Inflammatory macrophage (primary cell): ENCODE results near the gene ADGRL3.
A peak's percentile ranks its signal among the peaks of the same experiment; 100 is the strongest.
"Not testable (repeated sequence)": the region's sequence is repeated elsewhere in the genome, so short reads cannot be mapped to it uniquely, and the experiment has no call there.

ENCODE experiments used
- DNase-seq, 2 donors: peaks; one replicate each; pipeline ENCODE4 v3.0.0-alpha.2; 2020 to 2022

ADGRL3 gene

DNA sequence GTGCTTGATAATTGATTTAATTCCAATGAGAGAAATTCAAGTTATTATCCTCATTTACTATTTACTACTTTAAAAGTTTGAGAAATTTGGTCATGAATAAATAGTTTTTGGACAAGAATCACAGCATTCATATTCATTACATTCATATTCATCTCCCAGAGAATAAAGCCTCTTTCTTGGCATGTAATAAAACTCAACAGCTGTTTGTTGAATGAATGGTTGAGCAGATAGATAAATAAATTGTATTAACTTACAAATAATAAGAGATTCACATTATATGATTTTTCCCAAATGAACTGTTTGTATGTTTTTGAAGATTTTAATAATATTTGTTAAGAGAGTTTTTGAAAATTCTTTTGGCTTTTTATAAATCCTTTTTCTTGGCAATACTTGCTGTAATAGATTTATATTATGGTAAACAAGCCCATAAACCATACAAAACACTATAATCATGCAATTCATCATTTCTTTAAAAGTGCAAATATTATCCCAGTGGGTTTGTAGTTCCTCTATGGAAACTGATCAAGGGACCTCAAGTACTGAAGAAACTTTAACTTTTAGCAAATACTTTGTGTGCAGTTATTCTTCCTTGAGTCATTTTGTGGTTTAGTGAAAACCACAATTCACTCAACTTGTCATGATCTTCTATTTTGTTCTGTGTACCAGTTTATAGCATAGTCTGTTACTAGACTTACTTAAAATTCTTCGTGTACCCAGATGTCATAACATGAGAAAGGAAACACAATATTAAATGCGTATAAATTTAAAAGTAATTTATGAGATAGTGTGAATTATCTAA is 371.8 kb downstream of the ADGRL3 start:
- no peak for DNase-seq

DNA sequence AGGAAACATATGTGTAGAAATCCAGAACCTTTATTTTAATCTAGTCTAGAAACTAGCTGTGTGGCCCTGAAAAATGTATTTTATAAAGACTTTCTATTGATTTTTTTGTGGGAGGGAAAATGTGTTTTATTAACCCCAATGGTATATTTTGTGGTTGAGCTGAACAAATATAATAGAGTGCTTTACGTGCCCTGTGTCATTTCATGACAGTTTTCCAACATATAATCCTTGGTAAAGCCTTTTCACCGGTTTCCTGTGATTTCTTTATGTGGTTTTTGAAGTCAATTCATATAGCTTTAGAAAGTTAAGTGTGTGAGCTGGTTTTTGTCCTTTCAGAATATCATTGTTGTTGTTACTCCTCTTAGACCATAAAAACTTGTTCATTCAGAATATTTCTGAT is 375.7 kb downstream of the ADGRL3 start:
- DNase-seq, result no peak

DNA sequence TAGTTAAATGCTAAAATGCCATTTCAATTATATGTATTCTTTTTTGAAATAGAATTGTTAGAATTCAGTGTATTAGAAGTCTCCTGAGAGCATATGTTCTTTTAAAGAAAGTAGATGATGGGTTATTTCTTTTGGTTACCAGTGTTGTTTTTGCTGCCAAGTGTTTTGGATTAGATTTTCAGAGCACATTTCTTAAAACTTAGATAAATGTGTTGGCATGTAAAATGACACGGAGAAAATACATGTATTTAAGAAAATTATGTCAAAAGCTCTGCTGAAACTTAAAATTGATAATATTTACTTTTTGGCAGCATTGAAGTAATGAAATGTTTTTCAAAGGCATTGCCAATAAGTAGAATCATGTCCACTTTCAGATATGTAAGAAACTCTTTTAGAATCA is 379.7 kb downstream of the ADGRL3 start:
- DNase-seq, result no peak

DNA sequence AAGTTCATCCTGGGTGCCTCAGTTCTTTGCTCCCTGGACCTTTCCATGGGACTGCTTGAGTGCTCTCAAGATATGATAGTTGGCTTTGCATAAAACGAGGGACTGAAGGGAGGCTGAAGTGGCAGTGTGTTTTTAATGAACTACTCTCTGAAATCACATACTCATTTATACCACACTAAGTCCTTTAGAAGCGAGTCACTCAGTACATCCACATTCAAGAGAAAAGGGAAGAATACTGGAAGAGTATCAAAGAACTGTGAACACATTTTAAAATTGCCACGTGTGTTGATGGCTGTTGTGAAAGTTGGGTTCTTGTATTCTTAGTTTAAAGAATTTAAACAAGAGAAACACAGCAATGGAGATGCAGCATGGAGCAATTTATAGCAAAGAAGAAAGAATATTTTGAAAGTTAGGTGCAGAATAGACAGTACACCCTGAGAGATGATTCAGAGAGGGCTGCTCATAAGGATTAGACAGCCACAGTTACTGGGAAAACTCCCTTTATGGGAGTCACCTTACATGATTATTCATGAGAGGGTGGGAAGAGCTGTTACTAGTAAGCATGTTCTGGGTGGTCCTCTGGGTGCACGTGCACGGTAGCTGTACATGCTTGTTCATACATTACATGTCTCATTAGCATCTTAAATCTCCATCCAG is 380.7 kb downstream of the ADGRL3 start:
- no peak for DNase-seq

DNA sequence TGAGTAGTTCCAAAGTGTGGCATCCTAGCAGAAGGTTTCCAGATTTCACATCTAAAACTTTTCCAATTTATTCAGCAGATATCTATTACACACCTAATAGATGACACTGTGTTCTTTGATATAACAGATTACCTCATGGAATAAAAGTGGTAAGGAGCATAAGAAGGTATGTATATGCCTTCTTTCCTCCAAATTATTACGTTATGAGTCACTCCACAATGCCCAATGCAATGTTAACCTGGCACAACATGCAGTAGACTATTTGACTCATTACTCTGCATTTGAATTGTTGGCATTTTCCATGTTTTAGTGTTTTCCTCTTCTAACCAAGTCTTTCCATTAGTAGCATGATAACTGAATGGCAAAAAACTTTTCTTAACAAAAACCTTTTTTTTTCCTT is 383.6 kb downstream of the ADGRL3 start:
- DNase-seq, result no peak

DNA sequence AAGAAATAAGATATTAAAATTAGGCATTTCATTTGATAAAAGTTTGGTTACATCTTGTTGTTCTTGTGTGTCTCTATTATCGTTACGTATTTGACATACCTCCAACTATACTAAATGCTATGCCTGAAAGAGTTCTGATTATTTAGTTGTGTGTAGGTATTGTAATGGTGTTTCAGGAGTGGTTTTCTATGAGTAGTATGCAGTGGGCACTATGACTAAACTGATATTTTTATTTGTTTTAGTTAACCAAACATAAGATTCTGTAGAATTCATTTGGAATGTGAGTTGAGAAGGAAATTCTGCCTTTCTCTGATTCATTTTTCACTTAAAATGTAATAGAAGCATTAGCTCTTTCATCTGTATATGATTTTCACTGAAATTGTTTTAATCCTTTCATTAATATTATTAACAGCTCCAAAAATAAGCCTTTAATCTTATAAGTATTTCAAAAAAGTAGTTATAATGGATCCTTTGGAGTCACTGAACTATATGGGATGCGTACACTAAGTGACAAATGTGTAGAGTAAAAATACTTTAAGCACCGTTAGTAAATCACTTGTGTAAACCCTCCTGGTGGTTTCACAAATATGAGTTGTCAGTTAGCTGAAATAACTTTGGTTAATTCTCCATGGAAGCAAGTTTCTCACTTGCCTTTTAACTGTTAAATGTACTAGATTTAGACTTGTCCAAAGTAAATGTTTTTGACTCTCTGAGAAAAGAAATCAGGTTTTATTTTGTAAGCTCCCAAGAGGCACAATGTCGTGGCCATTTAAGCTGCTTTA is 388.7 kb downstream of the ADGRL3 start:
- DNase-seq, result no peak

DNA sequence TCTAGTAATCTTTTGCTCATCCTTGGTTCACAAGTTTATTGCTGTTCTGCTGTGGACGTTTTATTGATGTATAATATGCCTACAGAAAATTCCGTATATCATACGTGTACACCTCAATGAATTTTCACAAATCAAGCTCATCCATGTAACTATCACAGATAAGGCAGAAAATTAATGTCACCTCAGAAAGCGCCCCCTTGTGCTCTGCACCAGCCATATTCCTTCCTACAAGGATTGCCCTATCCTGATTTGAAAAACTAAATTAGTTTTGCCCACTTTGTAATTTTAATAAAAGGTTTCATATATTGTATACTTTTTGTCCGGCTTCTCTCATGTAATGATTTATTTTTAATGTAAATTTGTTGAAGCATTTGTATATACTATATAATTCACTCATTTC is 390.8 kb downstream of the ADGRL3 start:
- DNase-seq, result no peak

DNA sequence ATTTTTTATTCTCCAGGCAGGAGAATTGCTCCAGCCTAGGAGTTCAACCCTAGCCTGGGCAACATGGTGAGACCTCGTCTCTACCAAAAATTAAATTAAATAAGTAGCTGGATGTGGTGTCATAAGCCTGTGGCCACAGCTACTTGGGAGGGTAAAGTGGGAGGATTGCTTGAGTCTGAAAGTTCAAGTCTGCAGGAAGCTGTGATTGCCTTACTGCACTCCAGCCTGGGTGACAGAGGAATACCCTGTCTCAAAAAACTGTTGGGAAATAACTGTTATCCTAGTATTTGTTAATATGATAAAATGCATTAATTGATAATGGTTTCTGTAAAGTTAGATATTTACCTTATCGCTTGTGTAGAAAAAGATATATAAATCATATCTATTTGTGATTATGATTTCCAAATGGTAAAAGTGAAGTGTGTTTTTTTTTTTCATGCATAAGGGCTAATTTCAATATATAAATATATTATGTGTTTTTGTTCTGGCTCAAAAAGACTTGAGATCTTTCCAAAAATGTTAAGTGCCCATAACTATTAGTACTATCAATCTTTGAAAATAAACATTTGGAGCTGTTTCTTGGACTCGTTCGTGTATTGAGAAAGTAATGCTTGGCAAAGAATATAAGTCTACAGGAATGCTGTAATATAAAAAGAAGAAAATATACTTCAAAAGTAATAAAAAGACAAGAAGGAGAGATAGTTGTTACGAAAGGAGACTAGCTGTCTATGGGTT is 396.6 kb downstream of the ADGRL3 start:
- no peak for DNase-seq

DNA sequence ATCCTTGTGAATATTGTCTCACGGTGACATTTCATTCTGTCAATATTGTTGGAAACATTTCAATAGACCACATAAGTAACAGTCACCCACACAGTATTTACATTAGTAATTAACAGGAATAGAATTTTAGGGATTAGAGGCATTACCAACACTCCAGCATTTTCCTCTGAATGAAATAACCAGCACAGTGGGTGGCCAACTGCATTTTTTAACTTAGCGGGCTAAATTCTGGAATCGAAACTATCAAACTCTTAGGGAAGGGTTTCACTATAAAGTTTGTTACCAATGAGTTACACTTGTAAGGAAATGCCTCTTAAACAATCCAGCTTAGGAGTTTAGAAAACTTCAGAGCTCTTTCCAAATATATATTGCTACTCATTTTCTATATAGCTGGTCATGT is 403.0 kb downstream of the ADGRL3 start:
- DNase-seq, result no peak

DNA sequence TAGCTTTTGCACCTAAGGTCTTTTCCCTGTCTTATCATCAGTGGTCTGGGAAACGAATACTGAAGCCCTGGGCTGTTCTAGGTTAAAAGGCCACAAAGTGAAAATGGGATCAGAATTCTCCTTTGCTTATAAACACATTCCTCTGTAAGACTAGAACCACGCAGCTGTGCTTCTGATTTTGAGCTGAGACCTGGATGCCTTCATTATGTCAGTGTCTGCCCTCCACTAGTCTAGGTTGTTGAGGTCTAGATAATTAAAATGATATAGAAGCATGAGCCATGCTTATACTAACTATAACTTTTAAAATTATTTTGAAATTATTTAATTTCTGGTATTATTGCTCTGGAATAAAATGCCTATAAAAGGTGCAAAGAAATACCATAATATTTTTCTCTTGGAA is 403.9 kb downstream of the ADGRL3 start:
- no peak for DNase-seq

DNA sequence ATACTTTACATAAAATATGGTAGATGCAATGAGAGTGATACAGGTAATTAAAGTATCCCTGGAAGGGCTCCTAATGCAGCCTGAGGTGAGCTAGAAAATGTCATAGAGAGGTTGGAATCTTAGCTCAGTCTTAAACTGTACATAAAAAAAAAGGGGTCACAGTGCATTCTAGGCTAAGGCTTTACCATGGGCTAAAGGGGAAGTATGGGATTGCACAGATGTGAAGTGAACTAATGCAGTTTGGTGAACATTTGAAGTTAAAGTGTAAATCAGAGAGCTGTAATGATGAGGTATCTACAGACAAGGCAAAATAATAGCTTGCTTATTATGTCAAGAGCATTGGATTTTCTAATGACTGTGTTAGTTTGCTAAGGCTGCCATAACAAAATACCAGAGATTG is 405.9 kb downstream of the ADGRL3 start:
- DNase-seq, result peak; percentile 21 to 52

DNA sequence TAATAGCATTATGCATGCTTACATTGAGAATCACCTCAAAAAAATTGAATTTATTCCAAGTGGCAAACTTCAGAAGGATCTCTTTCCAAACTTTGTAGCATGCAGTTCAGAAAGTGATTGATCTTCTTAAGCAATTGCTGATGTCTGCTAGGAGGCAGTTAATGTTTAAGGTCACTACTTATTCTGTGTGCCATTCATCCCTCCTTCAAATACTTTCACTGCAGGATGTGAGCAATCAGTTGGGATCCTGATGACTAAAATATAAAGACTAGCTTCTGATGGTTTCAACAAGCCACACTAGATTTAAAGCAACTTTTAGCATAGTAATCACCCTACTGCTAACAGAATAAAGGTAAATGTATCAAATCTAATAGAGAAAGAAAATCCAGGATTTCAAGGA is 414.1 kb downstream of the ADGRL3 start:
- no peak for DNase-seq

DNA sequence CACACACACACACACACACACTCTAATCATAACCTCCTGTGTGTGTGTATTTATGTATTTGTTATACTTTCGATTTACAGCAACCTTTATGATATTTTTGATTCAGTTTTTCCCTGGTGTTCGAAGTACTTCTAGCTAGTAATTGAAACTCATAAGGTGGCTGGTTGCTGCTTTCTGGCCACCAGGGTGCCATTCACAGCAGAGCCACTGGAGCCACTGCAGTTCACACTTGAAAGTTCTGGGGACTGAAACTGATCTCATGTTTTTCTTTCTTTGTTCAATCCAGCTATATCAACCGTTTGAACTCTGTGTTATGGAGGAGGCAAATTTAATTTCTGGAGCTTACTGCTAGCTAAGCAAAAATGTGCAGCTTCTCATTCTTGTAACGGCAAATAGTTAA is 419.4 kb downstream of the ADGRL3 start:
- DNase-seq, result no peak

DNA sequence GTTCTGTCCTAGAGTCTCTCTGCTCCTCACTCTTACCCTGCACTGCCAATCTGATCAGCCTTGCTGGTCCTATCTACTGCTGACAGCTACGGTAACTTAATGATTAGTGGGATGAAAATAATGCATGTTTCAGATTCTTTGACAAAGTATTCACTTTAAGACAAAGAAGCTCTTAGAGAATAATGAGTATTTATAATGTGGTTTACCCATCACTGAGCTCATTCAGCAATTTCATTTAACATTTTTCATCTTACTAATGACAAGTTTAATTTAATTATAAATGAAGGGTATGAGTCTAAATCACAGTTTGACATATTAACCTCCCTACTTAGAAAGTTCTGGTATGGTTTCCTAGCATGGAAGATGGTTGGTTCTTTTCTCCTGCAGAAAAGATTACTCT is 428.2 kb downstream of the ADGRL3 start:
- no peak for DNase-seq

DNA sequence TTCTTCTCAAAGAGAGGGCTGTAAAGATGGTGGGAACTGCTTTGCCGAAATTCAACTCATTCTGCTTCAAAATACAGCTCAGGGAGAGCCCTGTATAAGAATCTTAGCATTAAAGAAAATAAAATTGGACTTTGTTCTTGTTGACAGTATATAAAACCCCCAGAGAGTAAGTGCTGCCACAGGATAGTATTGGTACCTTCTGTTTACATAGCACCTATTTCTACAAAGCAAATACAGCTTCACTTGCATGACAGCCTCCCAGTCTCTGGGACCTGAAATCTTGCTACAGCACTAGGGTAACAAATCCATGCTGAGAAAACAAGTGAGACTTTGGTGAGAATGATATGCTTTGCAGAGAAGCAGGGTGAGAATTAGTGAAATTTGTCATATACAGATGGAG is 428.6 kb downstream of the ADGRL3 start:
- no peak for DNase-seq

DNA sequence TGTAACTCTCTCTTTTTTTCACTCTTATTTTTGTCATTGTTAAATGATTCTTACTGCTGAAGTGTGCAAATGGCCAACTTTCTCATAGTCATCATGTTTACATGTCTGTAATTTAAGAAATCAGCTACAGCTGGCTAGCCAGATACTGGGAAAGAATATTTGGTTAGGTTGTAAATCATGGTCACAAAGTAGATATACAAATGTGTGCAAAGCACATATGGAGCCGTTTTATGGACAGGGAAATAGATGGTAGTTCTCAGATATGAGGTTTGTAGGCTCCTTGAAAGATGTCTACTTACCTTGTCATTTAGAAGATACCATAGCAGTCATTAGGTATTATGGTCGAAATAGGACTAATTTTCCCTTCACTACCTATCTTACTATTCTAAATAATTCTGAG is 430.4 kb downstream of the ADGRL3 start:
- no peak for DNase-seq

DNA sequence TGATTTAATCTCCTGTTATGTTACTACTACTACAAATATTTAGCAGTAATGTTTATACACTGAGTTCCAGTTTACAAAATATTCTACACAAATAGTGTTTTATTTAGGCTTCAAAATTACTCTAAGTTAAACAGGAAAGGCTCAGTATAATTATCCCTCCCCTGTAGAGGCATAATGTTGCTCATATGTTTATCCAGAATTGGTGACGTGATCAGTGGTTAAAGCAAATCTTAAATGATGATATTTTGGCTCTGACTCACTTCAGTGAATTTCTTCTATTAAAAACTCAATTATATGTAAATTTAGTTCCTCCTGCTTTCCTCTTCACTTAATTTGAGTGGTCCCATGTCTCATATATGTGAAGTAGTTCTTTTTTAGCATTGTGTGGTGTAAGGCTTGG is 438.5 kb downstream of the ADGRL3 start:
- no peak for DNase-seq

DNA sequence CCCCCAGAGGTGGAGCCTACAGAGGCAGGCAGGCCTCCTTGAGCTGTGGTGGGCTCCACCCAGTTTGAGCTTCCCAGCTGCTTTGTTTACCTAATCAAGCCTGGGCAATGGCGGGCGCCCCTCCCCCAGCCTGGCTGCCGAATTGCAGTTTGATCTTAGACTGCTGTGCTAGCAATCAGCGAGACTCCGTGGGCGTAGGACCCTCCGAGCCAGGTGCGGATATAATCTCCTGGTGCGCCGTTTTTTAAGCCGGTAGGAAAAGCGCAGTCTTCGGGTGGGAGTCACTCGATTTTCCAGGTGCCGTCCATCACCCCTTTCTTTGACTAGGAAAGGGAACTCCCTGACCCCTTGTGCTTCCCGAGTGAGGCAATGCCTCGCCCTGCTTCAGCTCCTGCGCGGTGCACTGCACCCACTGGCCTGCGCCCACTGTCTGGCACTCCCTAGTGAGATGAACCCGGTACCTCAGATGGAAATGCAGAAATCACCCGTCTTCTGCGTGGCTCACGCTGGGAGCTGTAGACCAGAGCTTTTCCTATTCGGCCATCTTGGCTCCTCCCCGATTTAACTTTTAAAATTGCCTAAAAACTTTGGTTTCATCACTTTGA is 446.7 kb downstream of the ADGRL3 start:
- not testable (repeated sequence) for DNase-seq

DNA sequence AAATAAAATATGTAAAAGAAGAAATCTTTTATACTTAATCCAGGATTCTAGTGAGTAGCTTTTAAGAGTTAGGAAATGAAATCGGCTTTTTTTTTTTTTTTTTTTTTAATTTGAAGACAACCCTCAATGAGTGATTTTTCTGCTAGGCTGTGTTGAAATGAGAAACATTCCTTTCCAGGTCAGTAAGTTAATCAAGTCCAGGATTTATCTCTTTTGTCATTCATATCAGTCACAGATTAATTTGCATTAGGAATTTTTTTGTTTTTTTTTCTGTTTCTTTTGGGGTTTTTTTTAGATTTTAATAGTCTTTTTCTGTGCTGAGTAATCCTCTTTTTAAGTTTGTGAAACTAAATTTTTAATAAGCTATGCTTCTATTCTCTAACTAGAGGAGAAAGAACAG is 448.1 kb downstream of the ADGRL3 start:
- DNase-seq, result no peak

DNA sequence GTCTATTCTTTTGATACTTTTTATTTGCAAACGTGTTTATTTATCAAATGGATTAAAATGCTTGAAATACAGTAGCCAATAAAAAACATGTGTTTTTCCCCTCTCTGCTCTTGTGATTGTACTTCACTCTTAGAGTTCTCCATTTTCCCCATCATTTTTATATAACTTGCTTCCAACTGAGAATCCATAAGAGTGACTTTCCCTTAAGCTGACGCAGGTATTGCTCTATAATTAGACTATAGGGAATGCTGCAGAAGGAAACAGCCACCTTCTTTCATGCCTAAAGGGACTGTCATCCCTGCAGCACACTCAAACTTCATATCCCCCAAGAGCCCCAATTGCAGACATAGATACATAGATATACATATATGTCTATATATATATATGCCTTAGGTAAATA is 456.9 kb downstream of the ADGRL3 start:
- no peak for DNase-seq

DNA sequence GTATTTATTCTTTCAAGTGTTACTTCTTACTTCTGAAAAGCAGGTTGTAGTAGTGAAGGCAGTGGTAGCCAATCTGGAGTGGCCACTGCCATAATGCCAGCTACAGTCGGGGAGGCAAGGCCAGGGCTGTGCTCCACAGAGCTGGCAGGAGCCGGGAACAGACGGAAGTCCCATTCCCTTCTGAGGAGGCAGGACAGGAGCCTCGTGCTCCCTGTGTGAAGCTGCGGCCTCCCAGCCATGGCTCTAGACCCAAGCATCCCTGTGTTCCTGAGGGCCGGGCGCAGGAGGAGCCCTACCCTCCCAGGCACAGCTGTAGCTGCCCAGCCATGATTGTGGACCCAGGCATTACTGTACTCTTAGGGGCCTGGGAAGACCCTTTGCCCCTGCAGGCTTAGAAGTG is 461.8 kb downstream of the ADGRL3 start:
- no peak for DNase-seq

DNA sequence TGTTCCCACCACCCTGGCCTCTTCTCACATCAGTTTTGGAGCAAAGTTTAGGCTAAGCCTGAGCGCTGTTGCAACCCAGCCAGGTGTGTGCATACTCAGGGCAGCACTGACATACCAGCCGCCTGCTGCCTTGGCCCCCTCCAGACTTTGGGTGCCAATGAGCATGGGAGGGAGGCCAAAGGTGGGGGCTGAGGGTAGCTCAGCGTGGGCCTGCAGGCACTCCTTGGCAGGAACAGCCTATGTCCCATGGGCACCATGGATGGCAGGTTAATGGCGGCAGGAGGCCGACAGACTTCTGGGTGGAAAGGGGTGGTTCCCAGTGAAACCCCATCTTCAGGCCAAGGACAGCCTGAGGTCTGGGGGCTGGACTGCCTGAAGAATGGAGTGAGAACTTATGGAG is 462.2 kb downstream of the ADGRL3 start:
- no peak for DNase-seq

DNA sequence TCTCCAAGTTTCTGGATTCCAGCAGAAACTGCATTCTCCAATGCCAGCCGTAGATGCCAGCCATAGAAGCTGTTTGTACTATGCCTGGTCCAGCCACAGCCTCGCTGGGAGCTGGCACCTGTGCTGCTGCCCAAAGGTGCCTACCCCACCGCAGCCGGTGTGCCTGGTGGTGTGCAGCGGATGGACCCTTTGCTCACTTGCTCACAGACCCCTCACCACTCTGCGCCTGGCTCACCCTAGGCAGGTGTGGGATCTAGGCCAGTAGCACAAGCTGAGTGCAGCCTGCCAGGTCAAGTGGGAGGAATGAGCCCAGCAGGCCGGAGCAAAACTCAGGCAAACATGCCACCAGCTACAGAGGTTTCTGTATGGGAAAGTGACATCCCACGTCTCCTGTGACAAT is 463.2 kb downstream of the ADGRL3 start:
- no peak for DNase-seq
